SH-SY5Y (cell line): Measurements from ENCODE around the gene ZNF217.

Experiments used
- GATA2 ChIP-seq: IDR thresholded peaks from 2 replicates; pipeline ENCODE4 v1.6.1; 2011; ENCODE audit warnings: mild to moderate bottlenecking, low read depth, low read length
- GATA3 ChIP-seq: IDR thresholded peaks from 2 replicates; pipeline ENCODE4 v1.6.1; 2011; ENCODE audit warnings: low read depth, mild to moderate bottlenecking, low read length, moderate library complexity

DNA sequence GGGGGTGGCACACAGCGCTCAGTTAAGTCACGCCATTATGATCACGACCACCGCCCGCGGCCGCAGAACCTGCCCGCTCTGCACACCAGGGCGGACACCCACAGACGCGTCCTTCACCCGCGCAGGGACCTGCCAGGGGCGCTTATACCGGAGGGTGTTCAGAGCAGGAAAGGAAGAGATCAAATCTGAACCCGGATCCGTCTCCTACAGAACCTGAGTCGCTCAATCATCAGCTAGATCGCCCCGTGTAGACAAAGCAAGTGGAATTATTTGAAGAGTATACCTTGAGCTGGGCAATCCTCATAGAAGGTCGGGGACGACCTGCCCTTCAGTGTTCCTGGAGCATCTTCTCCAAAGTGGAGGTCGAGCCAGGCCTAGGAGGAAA is 14.4 kb upstream of the ZNF217 start:
- TF ChIP-seq GATA2 (no peak), GATA3 (no peak)
